Measurements from ENCODE around the gene ARHGAP42.
"Not testable (repeated sequence)": the region's sequence is repeated elsewhere in the genome, so short reads cannot be mapped to it uniquely, and the experiment has no call there.

Gene ARHGAP42

DNA sequence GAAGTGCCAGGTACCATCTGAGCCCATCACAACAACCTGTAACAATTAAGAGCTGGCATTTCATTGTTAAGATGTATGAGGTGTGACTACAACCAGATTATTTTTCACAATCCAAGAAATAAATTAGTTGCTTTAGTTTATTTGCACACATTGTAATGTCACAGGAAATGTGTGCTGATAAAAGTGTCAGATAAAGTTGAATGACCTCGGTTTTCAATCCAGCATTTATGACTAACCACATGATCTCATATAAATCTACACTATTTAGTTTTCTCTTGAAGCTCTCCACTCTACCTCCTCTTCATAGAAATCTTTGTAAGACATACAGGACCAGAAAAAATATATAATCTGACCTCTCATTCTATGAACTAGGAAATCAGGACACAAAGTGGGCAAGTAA lies 276.3 kb downstream of the ARHGAP42 start:
- no peak for DNase-seq (ENCODE audit: low read depth in 2 of 2, low spot score in 1 of 2)

- DNase-seq (ENCODE audit: low read depth in 2 of 2, low spot score in 1 of 2): no peak
Measured at GRCh38 chr11:100964435-100964834, 277.3 kb downstream of the ARHGAP42 start.

- DNase-seq (ENCODE audit: low read depth in 2 of 2, low spot score in 1 of 2): no peak
Measured at GRCh38 chr11:100965346-100965745, 278.3 kb downstream of the ARHGAP42 start.

- DNase-seq (ENCODE audit: low read depth in 2 of 2, low spot score in 1 of 2): no peak
Measured at GRCh38 chr11:100966366-100966765, 279.3 kb downstream of the ARHGAP42 start.

DNA sequence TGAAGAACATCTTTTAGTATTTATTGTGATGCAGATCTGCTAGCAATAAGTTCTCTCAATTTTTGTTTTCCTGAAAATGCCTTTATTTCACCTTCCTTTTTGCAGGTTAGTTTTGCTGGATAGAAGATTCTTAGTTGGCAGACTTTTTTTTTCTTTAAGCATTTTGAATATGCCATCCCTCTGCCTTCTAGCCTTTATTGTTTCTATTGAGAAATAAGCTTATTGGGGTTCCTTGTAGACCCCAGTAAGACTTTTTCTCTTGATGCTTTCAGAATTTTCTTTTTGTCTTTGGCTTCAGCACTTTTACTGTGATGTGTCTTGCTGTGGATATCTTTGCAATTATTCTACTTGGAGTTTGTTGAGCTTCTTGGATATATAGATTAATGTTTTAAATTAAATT lies 281.9 kb downstream of the ARHGAP42 start:
- no peak for DNase-seq (ENCODE audit: low read depth in 2 of 2, low spot score in 1 of 2)

DNA sequence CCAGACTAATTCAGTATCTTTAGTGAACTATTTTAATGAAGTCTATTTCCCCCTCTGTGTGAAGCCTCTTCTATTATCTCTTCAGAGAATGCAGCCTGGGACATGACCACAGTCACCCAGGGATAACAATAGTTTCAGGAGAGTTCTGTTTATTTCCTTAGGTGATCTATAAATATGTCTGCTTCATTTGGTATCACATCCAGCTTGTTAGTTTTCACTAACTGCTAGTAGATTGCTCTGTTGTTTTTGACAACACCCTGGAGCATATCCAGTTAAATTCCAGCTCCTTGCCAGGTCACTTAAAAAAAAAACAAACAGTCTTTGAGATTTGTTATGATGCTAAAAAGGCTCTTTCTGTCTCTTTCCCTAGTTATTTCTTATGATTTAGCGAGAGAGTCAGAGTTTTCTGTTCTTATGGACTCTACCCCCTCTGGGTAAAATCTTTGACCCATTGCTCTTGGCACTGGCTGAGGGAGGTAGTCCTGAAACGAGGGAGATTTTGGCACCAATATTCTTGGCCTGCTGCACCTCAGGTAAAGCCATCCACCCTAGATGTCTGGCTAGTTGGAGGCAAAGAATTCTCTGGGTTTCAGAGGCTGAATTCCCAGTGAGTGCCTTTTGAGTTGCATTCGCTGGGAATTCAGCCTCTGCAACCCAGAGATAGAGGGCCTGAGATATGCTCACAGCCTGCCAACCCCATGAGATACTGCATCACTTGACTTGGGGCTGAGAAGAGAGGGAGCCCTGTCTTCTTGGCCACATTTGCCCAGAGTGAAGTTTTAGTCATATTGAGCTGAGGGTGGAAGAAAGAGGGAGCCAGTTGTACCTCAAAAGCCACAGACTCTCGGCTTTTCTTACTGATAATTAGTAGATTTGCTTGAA lies 283.4 kb downstream of the ARHGAP42 start:
- no peak for DNase-seq (ENCODE audit: low read depth in 2 of 2, low spot score in 1 of 2)

DNA sequence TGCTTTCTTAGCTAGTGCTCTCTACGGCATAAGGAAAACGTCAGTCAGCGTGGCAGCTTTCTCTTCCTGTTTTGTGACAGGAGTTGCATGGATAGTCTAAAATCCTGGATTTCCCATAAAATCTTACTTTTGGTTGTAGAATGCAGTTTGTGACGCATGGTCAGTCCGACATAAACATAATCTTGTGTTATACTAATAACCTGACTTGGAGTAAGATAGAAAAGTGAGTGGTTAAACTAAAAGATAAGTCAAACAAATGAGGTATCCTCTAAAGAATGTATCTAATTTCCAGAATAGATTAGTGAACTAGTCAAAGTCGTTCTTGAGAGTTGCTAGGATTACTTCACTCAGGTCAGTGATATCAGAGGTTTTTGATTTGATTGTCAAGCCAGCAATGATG lies 285.0 kb downstream of the ARHGAP42 start:
- DNase-seq (ENCODE audit: low read depth in 2 of 2, low spot score in 1 of 2): no peak

DNA sequence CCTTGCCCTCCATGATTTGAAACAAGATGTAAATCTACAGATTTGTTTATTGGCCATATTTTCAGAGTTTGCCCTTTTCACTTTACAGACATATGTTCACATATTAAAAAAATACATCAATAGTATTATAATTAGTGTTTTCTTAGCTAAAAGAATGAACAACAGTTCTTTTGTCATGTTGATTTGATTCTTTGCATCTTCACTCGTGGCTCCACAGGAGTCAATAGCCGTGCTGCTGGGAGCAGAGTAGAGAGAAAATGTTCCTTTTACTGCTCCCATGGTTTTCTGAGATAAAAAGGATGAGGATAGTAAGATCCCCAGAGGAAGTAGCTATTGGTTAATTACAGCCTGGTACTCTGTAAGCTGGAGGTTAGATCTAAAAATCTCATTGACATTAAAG lies 291.4 kb downstream of the ARHGAP42 start:
- DNase-seq (ENCODE audit: low read depth in 2 of 2, low spot score in 1 of 2): no peak

DNA sequence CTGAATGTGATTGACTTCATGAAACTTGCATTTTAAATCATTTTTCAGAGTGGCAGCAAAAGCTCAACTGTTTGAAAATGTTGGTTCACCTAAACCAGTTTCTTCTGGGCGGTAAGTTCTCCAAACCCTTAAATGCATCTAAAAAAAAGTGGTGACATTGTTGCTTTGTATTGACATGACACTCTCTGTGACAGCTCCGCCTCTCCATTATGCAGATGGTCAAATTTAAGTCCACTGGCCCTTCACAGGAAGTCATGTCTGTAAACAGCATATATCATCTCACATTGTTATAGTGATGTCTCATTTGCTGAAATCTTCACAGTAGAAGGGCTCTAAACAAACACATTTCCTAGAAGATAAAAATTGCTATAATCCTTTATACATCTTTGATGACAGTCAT lies 291.9 kb downstream of the ARHGAP42 start:
- DNase-seq (ENCODE audit: low read depth in 2 of 2, low spot score in 1 of 2): no peak

DNA sequence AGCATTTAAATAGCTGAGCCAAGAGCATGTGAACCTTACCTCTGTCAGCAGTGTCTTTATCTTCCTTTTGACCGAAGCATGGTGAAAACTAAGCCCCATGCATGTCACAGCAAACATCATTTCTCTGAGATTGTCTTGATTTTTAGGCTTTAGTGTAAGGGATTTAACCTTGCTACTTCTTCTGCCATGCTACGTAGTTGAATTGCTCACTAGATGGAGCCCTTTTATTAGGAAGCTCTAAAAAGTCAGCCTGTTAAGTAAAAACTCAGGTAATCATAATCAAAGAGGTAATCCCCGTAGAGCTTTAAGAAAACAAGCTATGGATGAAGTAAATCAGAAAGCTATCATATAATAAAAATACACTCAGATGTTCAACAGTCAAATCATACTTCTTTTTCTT lies 293.1 kb downstream of the ARHGAP42 start:
- DNase-seq (ENCODE audit: low read depth in 2 of 2, low spot score in 1 of 2): no peak

DNA sequence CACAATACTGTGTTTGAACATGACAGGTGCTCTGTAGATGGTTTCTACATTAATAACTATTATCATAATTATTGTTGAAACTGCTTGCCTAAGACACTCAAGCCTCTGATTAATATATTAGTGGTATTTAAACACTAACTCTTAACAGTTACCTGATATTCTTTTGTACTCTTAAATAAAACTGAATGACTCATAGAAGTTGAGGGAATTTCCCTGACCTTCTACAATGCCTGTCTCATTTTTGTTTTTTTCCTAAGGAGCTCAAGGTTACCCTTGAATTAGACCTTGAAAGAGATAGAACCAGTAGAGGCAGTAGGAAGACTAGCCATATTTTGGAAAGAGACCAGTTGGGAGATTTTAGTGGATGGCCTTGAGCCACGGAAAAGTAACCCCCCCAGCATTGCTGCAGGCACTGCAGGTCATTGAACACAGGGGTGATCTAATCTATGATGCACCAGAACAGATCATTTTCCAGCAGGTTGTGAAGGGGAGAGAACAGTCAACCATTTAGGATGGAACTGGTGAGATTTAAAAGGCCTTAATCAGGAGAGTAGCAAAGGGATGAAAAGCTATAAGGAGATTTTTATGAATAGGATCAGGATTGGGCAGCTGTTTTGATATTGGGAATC lies 294.2 kb downstream of the ARHGAP42 start:
- DNase-seq (ENCODE audit: low read depth in 2 of 2, low spot score in 1 of 2): no peak

DNA sequence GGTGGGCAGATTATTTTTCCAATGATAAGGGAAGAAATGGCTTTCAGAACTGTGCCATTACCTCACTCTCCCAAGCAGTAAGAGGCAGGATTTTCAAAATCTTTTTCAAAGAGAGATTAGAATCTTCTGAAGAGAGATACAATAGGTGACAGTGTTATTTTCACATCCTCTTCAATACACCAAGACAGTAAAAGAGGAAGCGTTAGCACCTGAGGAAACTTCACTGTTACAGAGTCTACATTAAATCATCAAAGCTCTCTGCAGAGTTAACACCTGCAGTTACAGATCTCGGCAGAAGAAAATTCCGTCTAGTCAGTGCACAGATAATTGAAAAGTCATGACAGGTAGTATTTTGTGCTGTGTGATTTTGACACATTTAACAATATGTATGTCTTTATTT lies 297.6 kb downstream of the ARHGAP42 start:
- DNase-seq (ENCODE audit: low read depth in 2 of 2, low spot score in 1 of 2): no peak

DNA sequence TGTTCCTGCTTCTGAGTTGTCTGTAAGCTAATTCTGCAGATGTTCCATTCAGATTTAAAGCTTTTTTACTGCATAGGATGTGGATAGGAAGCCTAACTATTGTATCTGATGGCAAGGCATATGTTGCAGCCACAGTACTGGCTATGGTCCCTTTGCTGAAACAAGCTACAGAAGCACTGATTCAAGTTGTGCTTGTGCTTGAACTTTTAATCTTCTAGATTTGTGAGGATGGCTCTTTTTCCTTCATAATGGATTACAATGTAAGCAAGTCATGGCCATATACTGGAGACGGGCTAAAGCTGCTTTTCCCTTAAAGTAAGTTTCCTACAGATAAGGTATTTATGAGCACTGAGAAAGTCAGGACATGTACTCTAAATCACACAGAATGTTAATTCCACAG lies 303.8 kb downstream of the ARHGAP42 start:
- no peak for DNase-seq (ENCODE audit: low read depth in 2 of 2, low spot score in 1 of 2)

- no peak for DNase-seq (ENCODE audit: low read depth in 2 of 2, low spot score in 1 of 2)
Measured at GRCh38 chr11:100991541-100991940, 304.5 kb downstream of the ARHGAP42 start.

DNA sequence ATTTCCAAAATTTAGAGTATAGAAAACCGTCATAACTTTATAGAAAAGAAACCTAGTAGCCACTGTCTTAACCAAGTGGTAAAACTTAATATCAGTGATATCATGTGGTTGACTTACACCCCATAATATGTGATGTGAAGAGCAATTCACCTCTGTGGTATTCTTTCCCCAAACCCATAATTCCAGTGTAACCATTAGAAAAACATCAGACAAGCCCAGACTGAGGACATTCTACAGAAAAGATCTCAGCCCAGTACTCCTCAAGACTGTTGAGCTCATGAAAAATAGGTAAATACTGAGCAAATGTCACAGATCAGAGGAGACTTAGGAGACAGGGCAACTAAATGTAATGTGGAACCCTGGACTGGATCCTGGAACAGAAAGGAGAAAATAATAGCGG lies 307.9 kb downstream of the ARHGAP42 start:
- no peak for DNase-seq (ENCODE audit: low read depth in 2 of 2, low spot score in 1 of 2)

GRCh38 chr11:100999756-101000155 lies 312.7 kb downstream of the ARHGAP42 start:
- no peak for DNase-seq (ENCODE audit: low read depth in 2 of 2, low spot score in 1 of 2)

- DNase-seq (ENCODE audit: low read depth in 2 of 2, low spot score in 1 of 2): no peak
Measured at GRCh38 chr11:101003468-101003867, 316.4 kb downstream of the ARHGAP42 start.

GRCh38 chr11:101008961-101009689 lies 322.0 kb downstream of the ARHGAP42 start:
- no peak for DNase-seq (ENCODE audit: low read depth in 2 of 2, low spot score in 1 of 2)

- DNase-seq (ENCODE audit: low read depth in 2 of 2, low spot score in 1 of 2): no peak
Measured at GRCh38 chr11:101009690-101010055, 322.6 kb downstream of the ARHGAP42 start.

DNA sequence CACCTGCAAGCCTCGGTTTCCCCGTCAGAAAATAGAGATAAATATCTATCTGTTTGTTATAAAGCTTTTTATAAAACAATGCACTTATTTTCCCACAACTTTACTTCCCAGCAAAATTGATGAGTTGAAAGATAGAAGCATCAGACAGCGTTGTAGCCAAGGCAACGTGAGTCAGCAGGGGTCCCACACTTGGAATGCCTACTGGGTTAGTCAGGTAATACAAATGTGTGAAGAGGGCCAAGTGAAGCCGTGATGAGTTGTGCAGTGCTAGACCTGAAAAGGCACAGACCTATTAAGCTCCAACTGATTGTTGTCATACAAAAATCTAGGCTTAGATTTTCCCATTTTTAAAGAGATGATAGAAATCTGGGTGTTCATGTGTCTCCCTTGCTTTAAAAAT lies 323.8 kb downstream of the ARHGAP42 start:
- DNase-seq (ENCODE audit: low read depth in 2 of 2, low spot score in 1 of 2): no peak

GRCh38 chr11:101011881-101012280 lies 324.8 kb downstream of the ARHGAP42 start:
- DNase-seq (ENCODE audit: low read depth in 2 of 2, low spot score in 1 of 2): no peak

- DNase-seq (ENCODE audit: low read depth in 2 of 2, low spot score in 1 of 2): not testable (repeated sequence)
Measured at GRCh38 chr11:101013702-101014101, 326.6 kb downstream of the ARHGAP42 start.
